ENCODE results near the gene CDK11A.
"Not testable (repeated sequence)": the region's sequence is repeated elsewhere in the genome, so short reads cannot be mapped to it uniquely, and the experiment has no call there.

CDK11A gene

DNA sequence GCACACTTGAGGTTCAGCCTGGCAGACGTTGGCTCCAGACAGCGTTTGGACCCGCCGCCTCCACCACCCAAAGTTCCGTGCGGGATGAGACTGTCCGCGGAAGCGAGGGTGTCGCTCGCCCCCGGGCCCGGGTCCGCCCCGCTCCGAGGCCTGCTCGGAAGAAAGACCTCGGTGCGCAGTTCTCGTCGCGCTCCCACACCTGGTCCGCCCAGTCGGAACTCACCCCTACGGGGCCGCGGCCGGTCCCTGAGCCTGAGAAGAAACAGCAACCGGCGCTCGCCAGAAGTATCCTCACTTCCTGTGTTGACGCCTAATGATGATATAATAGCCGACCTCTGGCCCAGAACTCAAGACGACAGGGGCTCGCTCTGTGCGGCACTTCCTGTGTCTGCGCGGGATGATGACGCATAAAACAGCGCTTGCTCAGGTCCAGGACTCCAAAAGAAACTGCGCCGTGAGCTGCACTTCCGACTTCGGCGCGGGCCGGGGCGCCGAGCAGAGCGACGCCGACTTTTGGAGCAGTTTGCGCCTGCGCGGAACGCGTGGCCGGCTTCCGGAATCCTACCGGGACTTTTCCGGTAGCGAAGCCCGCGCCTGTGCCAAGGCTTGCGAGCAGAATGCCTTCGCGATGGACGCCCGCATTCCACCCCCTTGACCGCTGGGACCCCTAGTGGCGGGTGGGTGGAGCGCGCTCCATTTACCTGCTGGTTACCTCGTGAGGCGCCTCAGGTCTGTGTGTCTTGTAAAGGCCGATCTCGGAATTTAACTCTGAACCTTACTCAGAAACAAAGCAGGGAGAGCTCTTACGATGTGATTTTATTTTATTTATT, at the start of gene CDK11A:
Gene CDK11A, minus strand, starts transcription at position 323 of the 830 bp plus-strand sequence. CDS start 1,539 bp downstream, outside the sequence.
- H3K9me3 Mint-ChIP-seq, H3K27me3 Mint-ChIP-seq, H3K36me3 Mint-ChIP-seq, H3K4me1 Mint-ChIP-seq: not testable (repeated sequence)
- ATAC-seq: peak; percentile 99
- Mint-ChIP-seq H3K27ac (peak within 1 kb of the TSS; percentile 94), H3K4me3 (peak within 1 kb of the TSS; percentile 96)

DNA sequence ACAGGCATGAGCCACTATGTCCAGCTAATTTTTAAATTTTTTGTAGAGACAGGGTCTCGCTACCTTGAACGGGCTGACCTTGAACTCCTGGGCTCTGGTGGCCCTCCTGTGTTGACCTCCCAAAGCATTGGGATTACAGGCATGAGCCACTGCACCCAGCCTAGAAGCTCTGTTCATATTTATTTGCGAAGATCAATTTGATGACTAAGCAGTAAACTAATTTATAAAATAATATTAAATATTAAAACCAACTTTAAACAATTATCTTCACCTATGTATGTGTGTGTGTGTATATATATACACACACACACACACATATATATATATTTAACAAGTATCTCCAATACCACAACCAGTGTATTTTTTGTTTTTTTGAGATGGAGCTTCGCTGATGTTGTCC, 49.7 kb upstream of the CDK11A start:
- Mint-ChIP-seq H3K4me1 (peaks cover 30% of the 10 kb centered on the region), H3K36me3 (peaks cover 26% of the 10 kb centered on the region), H3K9me3 (no peaks in the 10 kb centered on the region), H3K4me3 (no peak overlapping the region), H3K27ac (peak overlapping the region; percentile 78), H3K27me3 (no peaks in the 10 kb centered on the region)
- ATAC-seq: no peak

DNA sequence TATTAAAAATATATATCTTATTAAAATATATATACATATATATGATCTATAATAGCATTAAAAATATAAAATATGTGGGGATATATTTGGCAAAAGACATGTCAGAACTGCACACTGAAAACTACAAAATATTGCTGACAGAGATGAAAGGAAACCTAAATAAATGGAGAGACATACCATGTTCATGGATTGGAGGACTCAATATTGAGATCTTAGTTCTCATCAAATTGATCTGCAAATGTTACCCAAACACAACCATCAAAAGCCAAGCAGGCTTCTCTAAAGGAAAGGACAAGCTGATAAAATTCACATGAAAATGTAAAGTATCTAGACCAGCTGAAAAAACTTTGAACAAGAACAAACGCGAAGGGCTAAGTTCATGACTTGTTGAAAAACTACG, 46.9 kb upstream of the CDK11A start:
- no peak for ATAC-seq
- Mint-ChIP-seq H3K9me3 (no peaks in the 10 kb centered on the region), H3K36me3 (peaks cover 34% of the 10 kb centered on the region), H3K4me3 (no peak overlapping the region), H3K27ac (no peak overlapping the region), H3K4me1 (peaks cover 19% of the 10 kb centered on the region), H3K27me3 (no peaks in the 10 kb centered on the region)

DNA sequence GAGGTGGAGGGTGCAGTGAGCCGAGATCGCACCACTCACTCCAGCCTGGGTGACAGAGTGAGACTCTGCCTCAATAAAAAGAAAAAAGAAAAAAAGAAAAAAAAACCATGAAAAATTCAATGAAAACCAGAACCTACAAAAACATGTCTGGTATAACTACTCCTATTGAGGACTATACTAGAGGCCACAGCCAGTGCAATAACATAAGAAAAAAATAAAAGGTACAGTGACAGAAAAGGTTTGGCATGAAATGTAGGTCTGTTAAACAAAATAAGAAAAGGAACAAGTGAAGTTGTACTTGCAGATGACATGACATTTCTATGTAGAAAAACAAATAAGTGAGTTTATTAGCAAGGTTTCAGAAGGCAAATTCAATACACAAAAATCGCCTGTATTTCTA, 45.9 kb upstream of the CDK11A start:
- no peaks in the 10 kb centered on the region for H3K9me3 Mint-ChIP-seq
- peaks cover 34% of the 10 kb centered on the region for H3K36me3 Mint-ChIP-seq
- no peak overlapping the region for H3K27ac Mint-ChIP-seq
- no peak overlapping the region for H3K4me3 Mint-ChIP-seq
- H3K27me3 Mint-ChIP-seq: no peaks in the 10 kb centered on the region
- no peak for ATAC-seq
- peaks cover 9% of the 10 kb centered on the region for H3K4me1 Mint-ChIP-seq

DNA sequence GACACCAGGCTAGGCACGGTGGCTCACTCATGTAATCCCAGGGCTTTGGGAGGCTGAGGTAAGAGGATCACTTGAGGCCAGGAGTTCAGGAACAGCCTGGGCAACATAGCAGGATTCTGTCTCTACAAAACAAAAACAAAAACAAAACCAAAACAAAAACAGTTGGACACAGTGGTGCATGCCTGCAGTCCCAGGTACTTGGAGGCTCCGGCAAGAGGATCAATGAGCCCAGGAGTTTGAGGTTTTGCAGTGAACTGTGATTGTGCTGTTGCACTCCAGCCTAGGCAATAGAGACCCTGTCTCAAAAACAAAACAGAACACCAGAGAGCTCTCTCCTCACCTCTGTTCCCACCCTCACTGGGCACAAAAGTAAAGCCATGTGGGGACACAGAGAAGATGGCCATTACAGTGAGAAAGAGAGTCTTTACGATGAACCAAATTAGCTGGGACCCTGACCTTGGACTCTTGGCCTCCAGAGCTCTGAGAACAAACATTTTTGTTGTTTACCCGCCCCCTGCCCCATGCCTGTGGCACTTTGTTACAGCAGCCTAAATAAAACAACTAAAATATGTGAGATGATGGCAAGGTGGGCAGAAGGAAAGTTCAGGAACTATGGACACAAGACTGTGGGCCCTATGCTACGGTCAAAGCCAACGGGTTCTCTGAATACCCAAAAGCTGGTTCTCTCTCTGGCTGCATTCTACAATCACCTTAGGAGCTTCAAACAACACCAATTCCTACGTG, 44.3 kb upstream of the CDK11A start:
- ATAC-seq: no peak
- peaks cover 14% of the 10 kb centered on the region for H3K4me1 Mint-ChIP-seq
- H3K27ac Mint-ChIP-seq: no peak overlapping the region
- H3K27me3 Mint-ChIP-seq: no peaks in the 10 kb centered on the region
- H3K36me3 Mint-ChIP-seq: peaks cover 43% of the 10 kb centered on the region
- no peak overlapping the region for H3K4me3 Mint-ChIP-seq
- no peaks in the 10 kb centered on the region for H3K9me3 Mint-ChIP-seq

DNA sequence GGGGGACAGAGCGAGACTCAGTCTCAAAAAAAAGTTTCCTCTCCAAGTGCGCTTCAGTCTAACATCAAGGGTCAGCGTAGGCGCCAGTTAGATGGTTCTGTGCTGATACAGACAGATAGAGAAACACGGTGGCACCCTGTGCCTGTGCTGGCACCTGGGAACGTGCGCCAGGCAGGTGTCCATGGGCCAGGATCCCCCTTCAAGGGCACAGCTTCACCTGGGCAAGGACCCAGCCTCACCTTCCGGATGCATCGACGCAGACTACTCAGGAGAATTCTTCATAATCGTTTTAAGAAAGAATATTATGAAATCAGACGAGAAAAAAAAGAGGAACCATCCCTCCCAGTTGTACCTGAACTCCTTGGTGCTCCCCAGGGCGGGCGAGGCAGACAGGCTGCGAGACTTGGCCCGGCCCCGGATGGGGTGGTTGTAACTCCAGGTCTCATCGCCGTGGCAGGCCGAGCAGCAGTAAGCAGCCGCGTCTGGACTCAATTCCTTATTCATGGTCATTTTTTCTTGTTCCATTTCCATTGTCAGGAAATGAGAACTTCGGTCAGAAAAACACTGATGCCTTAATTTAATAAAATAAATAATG, 40.8 kb upstream of the CDK11A start:
- Mint-ChIP-seq H3K4me1 (peaks cover 20% of the 10 kb centered on the region), H3K36me3 (peaks cover 49% of the 10 kb centered on the region), H3K27ac (no peak overlapping the region), H3K9me3 (no peaks in the 10 kb centered on the region), H3K27me3 (no peaks in the 10 kb centered on the region), H3K4me3 (no peak overlapping the region)
- no peak for ATAC-seq

DNA sequence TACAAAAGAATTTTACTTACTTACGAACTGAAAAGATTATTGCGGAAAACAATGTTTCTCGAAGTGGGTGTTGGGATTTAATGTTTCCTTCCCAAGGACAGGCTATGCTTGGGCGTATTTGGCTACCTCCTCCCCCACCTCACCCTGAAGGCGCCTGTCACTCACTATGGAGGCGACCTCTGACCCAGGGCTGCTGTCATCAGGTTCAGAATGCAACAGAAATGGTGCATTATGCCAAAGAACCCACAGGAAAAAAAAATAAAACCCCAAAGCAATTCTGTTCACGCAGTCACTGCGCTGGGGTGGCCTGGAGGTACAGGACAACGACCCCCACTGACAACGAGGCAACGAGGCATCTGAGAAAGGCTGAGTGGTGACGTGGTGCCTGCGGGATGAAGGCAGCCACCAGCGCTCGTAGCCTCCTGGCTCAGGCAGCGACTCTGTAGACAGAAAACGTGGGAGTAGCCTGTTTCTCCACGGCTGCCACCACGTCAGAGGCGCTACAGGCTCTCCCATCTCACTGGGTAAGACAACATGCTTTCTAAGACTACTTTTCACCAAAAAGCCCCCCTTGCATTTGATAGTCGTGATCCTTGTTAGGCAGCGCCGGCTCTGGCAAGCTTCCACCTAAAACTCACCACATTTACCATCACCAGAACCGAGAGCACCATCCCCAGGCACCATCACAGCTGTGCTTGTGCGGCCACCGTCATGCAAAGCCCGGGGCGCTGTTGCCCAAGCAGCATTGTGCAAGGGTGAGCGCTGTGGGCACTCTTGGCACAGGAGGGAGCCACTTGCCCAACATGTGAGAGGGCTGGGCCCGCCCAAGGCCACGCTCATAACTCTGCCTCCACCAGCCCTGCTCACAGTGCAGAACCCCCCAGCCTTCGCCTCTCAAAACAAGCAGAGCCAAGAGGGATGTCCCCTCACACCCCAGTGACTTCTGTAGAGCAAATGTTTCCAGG, 39.8 kb upstream of the CDK11A start:
- Mint-ChIP-seq H3K27ac (no peak overlapping the region), H3K27me3 (no peaks in the 10 kb centered on the region), H3K4me3 (no peak overlapping the region), H3K4me1 (peaks cover 26% of the 10 kb centered on the region), H3K9me3 (no peaks in the 10 kb centered on the region), H3K36me3 (peaks cover 52% of the 10 kb centered on the region)
- no peak for ATAC-seq

DNA sequence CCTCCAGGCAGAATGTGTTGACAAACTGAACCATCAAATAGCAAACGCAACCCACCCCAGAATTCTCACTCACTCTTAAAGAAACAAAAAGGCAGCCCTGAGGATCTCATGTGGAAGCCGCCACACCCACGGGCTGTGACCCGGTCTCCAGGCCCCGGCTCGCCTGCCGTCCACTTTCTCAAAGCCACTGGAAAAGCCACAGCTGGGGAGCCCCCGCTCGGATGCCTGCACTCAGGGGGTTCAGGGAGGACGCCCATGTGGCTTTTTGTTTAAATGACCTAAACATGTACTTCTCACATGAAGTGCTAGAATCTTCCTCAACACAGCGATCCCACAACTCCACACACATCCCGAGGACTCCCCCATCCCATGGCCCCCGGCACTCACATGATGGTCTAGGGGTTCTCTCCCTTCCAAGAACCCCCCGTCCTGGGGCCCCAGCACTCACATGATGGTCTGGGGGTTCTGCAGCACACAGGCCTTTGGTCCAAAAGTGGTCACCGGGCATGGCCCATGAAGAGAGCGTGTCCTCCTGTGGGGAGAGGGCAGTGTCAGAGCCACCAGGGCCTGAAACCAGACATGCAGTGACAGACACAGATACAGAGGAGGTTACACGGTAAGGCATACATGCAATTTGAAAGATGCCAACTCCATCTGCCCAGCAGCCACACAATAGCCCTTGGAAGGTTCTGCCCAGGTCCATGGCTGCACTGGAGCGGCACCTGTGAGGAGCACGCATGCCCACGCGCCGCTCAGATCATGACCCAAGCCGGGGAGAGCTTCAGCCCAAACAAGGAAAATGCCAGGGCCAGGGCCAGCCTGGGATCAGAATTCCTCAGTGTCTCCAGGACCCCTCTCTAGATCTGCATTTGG, 37.6 kb upstream of the CDK11A start:
- ATAC-seq: no peak
- peak overlapping the region; percentile 66 for H3K27ac Mint-ChIP-seq
- no peaks in the 10 kb centered on the region for H3K27me3 Mint-ChIP-seq
- peaks cover 27% of the 10 kb centered on the region for H3K4me1 Mint-ChIP-seq
- H3K9me3 Mint-ChIP-seq: no peaks in the 10 kb centered on the region
- H3K36me3 Mint-ChIP-seq: peaks cover 58% of the 10 kb centered on the region
- H3K4me3 Mint-ChIP-seq: no peak overlapping the region

DNA sequence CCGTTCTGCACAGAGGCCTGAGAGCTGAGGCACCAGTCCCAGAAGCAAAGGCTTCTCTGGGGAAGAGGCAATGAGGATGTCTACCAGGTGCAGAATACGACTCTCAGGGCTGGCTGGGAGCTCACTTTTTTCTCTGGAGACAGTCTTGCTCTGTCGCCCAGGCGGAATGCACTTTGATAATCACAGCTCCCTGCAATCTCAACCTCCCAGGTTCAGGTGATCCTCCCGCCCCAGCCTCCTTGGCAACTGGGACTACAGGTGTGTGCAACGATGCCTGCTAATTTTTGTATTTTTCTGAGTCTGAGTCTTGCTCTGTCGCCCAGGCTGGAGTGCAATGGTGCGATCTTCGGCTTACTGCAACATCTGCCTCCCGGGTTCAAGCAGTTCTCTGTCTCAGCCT, 36.6 kb upstream of the CDK11A start:
- ATAC-seq: no peak
- Mint-ChIP-seq H3K9me3 (no peaks in the 10 kb centered on the region), H3K36me3 (peaks cover 58% of the 10 kb centered on the region), H3K4me1 (peaks cover 27% of the 10 kb centered on the region), H3K27ac (no peak overlapping the region), H3K27me3 (no peaks in the 10 kb centered on the region), H3K4me3 (no peak overlapping the region)

DNA sequence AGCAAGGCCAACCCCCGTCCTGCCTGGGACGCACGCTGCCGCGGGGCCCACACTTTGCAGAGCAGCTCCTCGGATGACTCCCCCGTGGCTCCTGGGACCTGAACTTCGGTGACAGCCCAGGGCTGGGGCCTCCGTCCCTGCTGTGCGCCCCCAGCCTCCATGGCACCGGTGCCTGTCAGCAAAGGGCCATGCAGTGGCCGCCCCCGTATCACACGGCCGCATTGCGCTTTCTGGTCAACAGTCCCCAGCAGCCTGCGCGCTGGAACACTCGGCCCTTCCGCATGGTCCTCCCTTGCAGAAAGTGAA, 36.1 kb upstream of the CDK11A start:
- Mint-ChIP-seq H3K27ac (no peak overlapping the region), H3K27me3 (no peaks in the 10 kb centered on the region), H3K36me3 (peaks cover 63% of the 10 kb centered on the region), H3K4me1 (peaks cover 27% of the 10 kb centered on the region), H3K9me3 (no peaks in the 10 kb centered on the region), H3K4me3 (no peak overlapping the region)
- ATAC-seq: no peak

DNA sequence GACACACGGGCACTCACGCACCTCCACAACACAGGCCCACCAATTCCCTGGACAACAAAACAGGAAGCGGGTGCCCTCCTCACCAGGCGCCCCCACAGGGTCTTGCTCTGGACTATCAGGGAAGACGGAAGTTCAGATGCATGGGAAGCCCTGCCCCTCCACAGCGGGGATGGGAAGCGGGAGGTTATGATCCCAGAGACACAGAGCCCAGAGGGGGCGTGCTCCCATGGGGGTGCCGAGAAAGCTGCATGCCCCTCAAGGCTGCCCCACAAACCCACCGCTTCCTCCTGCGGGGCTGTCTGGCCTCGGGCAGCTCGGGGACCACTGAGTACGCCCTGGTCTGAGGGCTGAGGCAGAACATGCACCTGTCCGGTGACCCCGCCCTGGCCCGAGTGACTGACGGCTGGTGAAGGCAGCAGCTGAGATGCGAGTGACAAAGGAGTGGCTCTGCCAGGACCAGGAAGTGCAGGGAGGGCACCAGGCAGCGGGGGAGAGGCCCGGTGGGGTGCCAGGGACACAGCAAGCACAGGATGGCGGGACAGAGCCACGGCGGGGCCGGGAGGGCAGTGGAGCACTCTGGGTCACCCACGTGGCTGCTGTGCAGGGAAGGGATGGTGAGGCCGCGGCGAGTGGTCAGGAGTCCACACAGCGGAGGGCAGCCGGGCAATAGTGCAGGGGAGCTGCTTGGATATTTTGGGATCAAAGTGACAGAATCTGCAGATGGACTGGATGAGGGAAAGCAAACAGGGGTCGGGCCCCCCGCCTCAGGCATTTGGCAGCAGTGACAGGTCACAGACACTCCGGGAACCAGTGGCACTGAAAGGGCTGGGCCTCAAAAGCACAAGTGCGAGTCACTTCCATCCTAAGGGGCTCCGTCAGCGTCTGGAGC, 35.5 kb upstream of the CDK11A start:
- Mint-ChIP-seq H3K4me3 (no peak overlapping the region), H3K36me3 (peaks cover 69% of the 10 kb centered on the region), H3K9me3 (no peaks in the 10 kb centered on the region), H3K4me1 (peaks cover 24% of the 10 kb centered on the region), H3K27me3 (no peaks in the 10 kb centered on the region), H3K27ac (no peak overlapping the region)
- no peak for ATAC-seq

DNA sequence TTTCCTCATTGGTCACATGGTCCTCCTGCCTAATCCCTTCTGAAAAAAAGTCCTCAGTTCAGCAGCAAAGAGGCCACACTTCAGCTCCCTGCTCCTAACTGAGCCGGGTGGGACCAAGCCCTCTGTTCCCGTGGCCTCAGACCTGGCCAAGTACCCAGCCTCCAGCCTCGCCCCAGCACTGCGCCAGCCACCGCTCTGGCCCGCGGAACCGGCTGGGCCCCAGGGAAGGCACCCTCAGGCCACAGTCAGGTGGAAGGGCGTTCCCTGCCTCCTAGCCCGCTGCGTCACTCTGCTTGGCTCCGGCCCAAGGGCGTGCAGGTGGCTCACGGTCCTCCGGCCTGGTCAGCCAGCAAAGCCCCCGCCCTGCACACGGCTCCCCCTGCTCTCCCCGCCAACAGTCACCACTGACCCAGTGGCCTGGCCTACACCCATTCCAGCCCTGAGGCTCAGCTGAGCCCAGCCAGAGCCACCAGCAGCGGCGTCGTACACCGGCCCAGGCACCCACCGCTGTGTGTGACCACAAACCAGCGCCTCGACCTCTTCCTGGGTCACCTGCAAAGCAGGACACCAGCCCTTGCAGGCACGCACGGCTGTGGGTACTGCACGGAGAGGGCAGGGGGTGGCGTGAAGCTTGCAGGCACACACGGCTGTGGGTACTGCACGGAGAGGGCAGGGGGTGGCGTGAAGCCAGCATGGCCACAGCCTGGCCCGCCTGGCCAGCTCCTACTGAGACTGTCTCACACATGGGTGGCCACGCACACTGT, 34.7 kb upstream of the CDK11A start:
- Mint-ChIP-seq H3K27ac (no peak overlapping the region), H3K4me1 (peaks cover 19% of the 10 kb centered on the region), H3K27me3 (no peaks in the 10 kb centered on the region), H3K36me3 (peaks cover 69% of the 10 kb centered on the region), H3K9me3 (no peaks in the 10 kb centered on the region), H3K4me3 (no peak overlapping the region)
- ATAC-seq: no peak

DNA sequence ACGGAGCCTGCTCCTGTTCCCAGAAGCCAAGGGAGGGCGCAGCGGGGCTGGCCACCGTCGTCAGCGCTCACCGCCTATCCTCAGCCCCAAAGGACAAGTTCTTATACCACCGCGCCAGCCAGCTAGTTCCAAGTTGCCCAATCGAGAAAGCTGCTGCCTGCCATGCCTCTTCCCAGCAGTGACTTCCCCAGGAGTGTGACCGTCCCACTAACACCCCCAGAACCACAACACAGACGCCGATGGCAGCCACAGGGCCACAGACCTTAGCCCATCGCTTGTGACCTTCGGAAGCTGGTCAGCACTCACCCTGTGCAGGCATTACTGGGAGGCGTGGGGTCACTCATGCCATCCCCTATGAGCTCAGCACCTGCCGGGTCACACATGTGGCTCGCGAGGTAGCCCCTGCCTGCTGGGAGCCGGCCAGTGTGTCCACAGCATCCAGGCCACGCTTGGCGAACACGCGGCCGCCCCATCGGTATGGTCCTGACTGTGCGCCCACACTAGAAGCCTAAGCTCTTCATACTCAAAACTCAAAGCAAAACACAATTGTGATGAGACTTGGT, 34.0 kb upstream of the CDK11A start:
- Mint-ChIP-seq H3K27me3 (no peaks in the 10 kb centered on the region), H3K4me1 (peaks cover 19% of the 10 kb centered on the region), H3K4me3 (no peak overlapping the region), H3K9me3 (no peaks in the 10 kb centered on the region), H3K27ac (no peak overlapping the region), H3K36me3 (peaks cover 70% of the 10 kb centered on the region)
- no peak for ATAC-seq

Data from stimulated activated memory B cell treated with anti-CD40 and anti-IgM and Interleukin-4, amounts not matched to agents 10 μg/mL and 1 μg/mL and 100 μg/mL, for 72 hours (primary cell).